A673 (cell line): ENCODE results near the gene TTC39B.

ENCODE experiments used
- CTCF ChIP-seq: fragments of 300-800, 200-600 bp; sonication (generic); conservative IDR thresholded peaks from 2 replicates; pipeline ENCODE4 v1.5.1; 2017; ENCODE audit warnings: low read depth, mild to moderate bottlenecking, antibody characterized with exemption, low read length, moderate library complexity, mixed read lengths
- EZH2 ChIP-seq: fragments of 200-600 bp; sonication (generic); IDR thresholded peaks from 2 replicates; pipeline ENCODE4 v1.6.1; 2017; ENCODE audit warnings: borderline replicate concordance, low read depth, mild to moderate bottlenecking, mixed read lengths, antibody characterized with exemption, low read length; ENCODE audit not compliant: poor library complexity, severe bottlenecking

GRCh38 chr9:15295761-15296405 is 11.1 kb downstream of the TTC39B start:
- no peak for TF ChIP-seq CTCF
- no peak for TF ChIP-seq EZH2
